KMS-11 (cell line): ENCODE data around the gene DAB2IP.

Source experiments
- H2AFZ ChIP-seq: fragments of 200-600 bp; sonication (generic); 2 replicates; pipeline ENCODE4 v1.6.1; 2016; ENCODE audit warnings: antibody characterized with exemption, mixed run types, low read depth
- H3K27ac ChIP-seq: fragments of 200-600 bp; sonication (generic); 2 replicates; pipeline ENCODE4 v1.6.1; 2016; ENCODE audit warnings: mild to moderate bottlenecking, mixed run types
- H3K27me3 ChIP-seq: fragments of 200-600 bp; sonication (generic); 2 replicates; pipeline ENCODE4 v1.6.1; 2017; ENCODE audit warnings: mild to moderate bottlenecking, low read depth, mixed run types, moderate library complexity; ENCODE audit not compliant: insufficient read depth
- H3K36me3 ChIP-seq: fragments of 200-600 bp; sonication (generic); 2 replicates; pipeline ENCODE4 v1.6.1; 2017; ENCODE audit warnings: mild to moderate bottlenecking, mixed run types; ENCODE audit not compliant: insufficient read depth
- H3K4me1 ChIP-seq: fragments of 200-600 bp; sonication (generic); 2 replicates; pipeline ENCODE4 v1.6.1; 2016; ENCODE audit warnings: mild to moderate bottlenecking, low read depth, mixed run types; ENCODE audit not compliant: poor library complexity, severe bottlenecking
- H3K4me2 ChIP-seq: fragments of 200-600 bp; sonication (generic); 2 replicates; pipeline ENCODE4 v1.7.0; 2016; ENCODE audit warnings: mild to moderate bottlenecking, mixed run types
- H3K4me3 ChIP-seq: fragments of 200-600 bp; sonication (generic); IDR thresholded peaks from 2 replicates; pipeline ENCODE4 v1.6.1; 2017; ENCODE audit warnings: low read depth, low read length, mixed read lengths; ENCODE audit not compliant: insufficient read depth
- H3K79me2 ChIP-seq: fragments of 200-600 bp; sonication (generic); 2 replicates; pipeline ENCODE4 v1.6.1; 2016; ENCODE audit warnings: low read depth, mixed run types; ENCODE audit not compliant: insufficient read depth
- H3K9ac ChIP-seq: fragments of 200-600 bp; sonication (generic); 2 replicates; pipeline ENCODE4 v1.6.1; 2016; ENCODE audit warnings: mild to moderate bottlenecking, mixed run types
- H4K20me1 ChIP-seq: fragments of 200-600 bp; sonication (generic); 2 replicates; pipeline ENCODE4 v1.6.1; 2016; ENCODE audit warnings: mild to moderate bottlenecking, mixed run types; ENCODE audit not compliant: insufficient read depth
- CTCF ChIP-seq: fragments of 200-600 bp; sonication (generic); conservative IDR thresholded peaks from 2 replicates; pipeline ENCODE4 v1.6.1; 2017; ENCODE audit warnings: low read depth, mild to moderate bottlenecking, antibody characterized with exemption, low read length, moderate library complexity, mixed read lengths

Gene DAB2IP

GRCh38 chr9:121654499-121655140 lies 3.2 kb downstream of the DAB2IP start:
- Histone ChIP-seq H3K27ac (no peak overlapping the region), H3K4me1 (peaks cover 14% of the 10 kb centered on the region), H2AFZ (no peak overlapping the region), H3K4me3 (no peak overlapping the region), H4K20me1 (no peaks in the 10 kb centered on the region), H3K9ac (no peak overlapping the region), H3K79me2 (no peaks in the 10 kb centered on the region), H3K36me3 (no peaks in the 10 kb centered on the region), H3K27me3 (peaks cover 4% of the 10 kb centered on the region; the same call in 1 of the 2 replicates), H3K4me2 (no peak overlapping the region)
- no peak for TF ChIP-seq CTCF

GRCh38 chr9:121655231-121655755 lies 3.9 kb downstream of the DAB2IP start:
- no peaks in the 10 kb centered on the region for H3K79me2 ChIP-seq
- no peaks in the 10 kb centered on the region for H3K36me3 ChIP-seq
- H3K9ac ChIP-seq, result no peak overlapping the region
- H3K27me3 ChIP-seq, result peaks cover 4% of the 10 kb centered on the region; the same call in 1 of the 2 replicates
- TF ChIP-seq CTCF, result no peak
- peaks cover 9% of the 10 kb centered on the region for H3K4me1 ChIP-seq
- H3K4me3 ChIP-seq, result no peak overlapping the region
- H3K27ac ChIP-seq, result no peak overlapping the region
- H2AFZ ChIP-seq, result no peak overlapping the region
- H3K4me2 ChIP-seq, result no peak overlapping the region
- H4K20me1 ChIP-seq, result no peaks in the 10 kb centered on the region

DNA sequence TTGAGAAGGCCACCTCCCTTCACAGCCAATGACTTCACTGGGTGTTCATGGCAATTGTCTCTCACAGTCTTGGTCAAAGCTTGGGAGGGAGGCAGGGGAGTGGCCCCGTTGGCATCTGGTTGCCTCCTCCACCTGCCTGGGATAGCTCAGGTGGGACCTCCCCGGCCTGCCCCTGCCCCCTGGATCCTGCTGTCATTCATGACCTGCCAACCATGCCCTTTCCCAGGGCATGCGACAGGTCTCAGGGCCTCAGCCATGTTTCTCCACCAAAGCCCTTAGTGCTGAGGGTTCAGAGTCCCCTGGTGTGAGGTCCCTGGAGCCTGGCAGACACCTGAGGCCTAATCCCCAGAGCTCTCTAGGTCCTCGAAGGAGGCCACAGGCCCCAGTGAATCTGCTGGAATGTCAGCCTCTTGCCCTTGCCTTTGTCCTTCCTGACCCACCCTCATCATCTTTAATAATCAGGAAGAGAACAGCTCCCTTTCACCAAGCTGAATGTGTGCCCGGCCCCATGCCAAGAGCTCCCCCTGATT lies 5.6 kb downstream of the DAB2IP start:
- no peaks in the 10 kb centered on the region for H3K79me2 ChIP-seq
- H3K4me1 ChIP-seq, result no peaks in the 10 kb centered on the region
- no peak overlapping the region for H3K27ac ChIP-seq
- H3K27me3 ChIP-seq, result no peaks in the 10 kb centered on the region; the same call in 1 of the 2 replicates
- no peaks in the 10 kb centered on the region for H4K20me1 ChIP-seq
- no peak for TF ChIP-seq CTCF
- H3K4me2 ChIP-seq, result no peak overlapping the region
- no peak overlapping the region for H2AFZ ChIP-seq
- H3K4me3 ChIP-seq, result no peak overlapping the region
- no peaks in the 10 kb centered on the region for H3K36me3 ChIP-seq
- H3K9ac ChIP-seq, result no peak overlapping the region

DNA sequence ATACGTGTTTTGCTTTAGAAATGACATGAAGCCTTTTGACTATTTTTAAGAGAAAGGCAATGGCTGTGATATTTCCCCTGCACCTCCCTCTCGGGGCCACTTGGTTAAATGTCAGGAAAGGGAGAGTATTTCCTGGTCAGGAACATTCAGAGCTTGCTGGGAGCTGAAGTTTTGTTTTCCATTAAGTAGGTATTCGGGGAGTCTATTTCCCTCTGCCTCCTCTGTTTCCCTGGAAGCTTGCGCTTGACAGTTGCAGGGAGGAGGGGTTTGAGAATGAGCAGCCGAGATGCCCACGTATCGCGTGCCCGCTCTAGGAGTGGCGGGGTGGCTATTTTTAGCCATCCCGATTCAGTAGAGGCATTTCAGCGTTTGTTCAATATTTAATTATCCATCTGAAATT lies 6.7 kb downstream of the DAB2IP start:
- H3K9ac ChIP-seq, result no peak overlapping the region
- no peaks in the 10 kb centered on the region for H3K27me3 ChIP-seq
- H2AFZ ChIP-seq, result no peak overlapping the region
- no peak overlapping the region for H3K27ac ChIP-seq
- no peak for TF ChIP-seq CTCF
- no peaks in the 10 kb centered on the region for H4K20me1 ChIP-seq
- no peaks in the 10 kb centered on the region for H3K36me3 ChIP-seq
- no peaks in the 10 kb centered on the region for H3K4me1 ChIP-seq
- no peaks in the 10 kb centered on the region for H3K79me2 ChIP-seq
- H3K4me2 ChIP-seq, result no peak overlapping the region
- H3K4me3 ChIP-seq, result no peak overlapping the region
